Activated T-helper 1 cell treated with anti-CD3 and anti-CD28 coated beads, Interleukin-2, amount 50 U/mL, for 16 hours (primary cell): ENCODE results near the gene SHLD2.
"Not testable (repeated sequence)": the region's sequence is repeated elsewhere in the genome, so short reads cannot be mapped to it uniquely, and the experiment has no call there.

Experiments
- DNase-seq, 2 donors: peaks; one replicate each; pipeline ENCODE4 v3.0.0-alpha.2; 2020; ENCODE audit warnings: low read depth in 1 of 2, low spot score in 1 of 2

Gene SHLD2

GRCh38 chr10:87094373-87095235 lies at the start of gene SHLD2, which contains the start of gene GLUD1:
SHLD2 (plus strand) TSS chr10:87095206; CDS start chr10:87151355, 56,149 bp downstream.
GLUD1 (minus strand) TSS chr10:87094843; CDS start chr10:87094769, 74 bp downstream.
- peak; percentile 68 to 82 for DNase-seq

- no peak for DNase-seq
Observed at GRCh38 chr10:87045434-87045938, 49.5 kb upstream of the SHLD2 start.

GRCh38 chr10:87053111-87053510 lies 41.9 kb upstream of the SHLD2 start:
- no peak for DNase-seq

DNA sequence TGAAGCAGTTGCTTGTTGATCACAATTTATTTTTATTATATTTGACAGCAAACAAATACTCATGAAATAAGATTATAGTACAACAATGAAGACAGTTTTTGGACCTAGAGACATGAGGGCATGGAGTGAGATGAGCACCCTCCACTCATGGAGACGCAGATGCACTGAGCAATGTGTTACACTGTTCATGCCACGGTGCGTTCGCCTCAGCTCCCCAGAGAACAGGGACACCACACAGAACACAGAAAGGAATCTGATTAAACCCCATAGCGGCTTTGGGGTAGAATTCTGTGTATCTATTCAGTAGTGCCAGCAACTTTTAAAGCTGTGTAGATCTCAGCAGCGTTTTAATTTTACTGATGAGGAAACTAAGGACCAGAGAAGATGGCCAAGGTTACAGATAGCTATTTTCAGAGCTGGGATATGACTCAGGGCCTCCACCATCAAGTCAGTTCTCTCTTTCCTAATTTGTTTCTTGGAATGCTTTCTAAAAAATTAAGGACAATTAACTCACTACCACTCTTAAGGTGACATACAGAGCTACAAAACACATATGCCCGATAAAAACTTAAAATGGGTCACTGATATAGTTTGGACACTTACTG lies 41.3 kb upstream of the SHLD2 start:
- DNase-seq = no peak

- DNase-seq = no peak
Observed at GRCh38 chr10:87054373-87055295, 40.4 kb upstream of the SHLD2 start.

- DNase-seq = no peak
Observed at GRCh38 chr10:87058171-87058570, 36.8 kb upstream of the SHLD2 start.

- DNase-seq = no peak
Observed at GRCh38 chr10:87059401-87059800, 35.6 kb upstream of the SHLD2 start.

DNA sequence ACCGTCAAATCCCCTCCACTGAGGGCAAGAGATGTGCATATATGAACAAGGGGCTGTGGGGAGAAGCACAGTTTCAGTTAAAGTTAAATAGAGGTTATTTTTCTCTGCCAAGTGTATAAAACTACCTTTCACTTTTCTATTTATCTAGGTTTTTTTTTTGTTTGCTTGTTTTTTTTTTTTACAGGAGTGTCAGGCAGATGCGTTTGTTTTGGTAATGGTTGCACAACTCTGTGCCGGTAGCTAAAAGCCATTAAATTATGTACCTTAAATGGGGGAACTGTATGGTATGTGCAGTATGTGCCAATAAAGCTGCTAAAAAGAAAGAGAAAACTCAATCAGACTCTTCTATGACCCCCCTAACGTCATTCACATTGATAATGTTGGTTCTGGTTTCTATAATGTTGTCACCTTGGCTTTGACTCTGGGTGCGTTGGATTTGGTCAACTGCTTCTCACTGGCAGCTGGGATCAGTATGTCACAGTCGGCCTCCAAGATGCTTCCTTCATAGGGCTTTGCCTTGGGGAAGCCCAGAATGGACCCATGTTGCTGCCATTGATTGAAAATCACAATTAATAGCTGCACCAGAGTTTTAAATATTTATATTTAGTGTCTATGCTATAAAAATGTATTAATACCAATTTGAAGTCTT lies 34.6 kb upstream of the SHLD2 start:
- DNase-seq = no peak

- DNase-seq = no peak
Observed at GRCh38 chr10:87064651-87065050, 30.4 kb upstream of the SHLD2 start.

- DNase-seq = no peak
Observed at GRCh38 chr10:87066178-87066577, 28.8 kb upstream of the SHLD2 start.

- no peak for DNase-seq
Observed at GRCh38 chr10:87066865-87067264, 28.1 kb upstream of the SHLD2 start.

- no peak for DNase-seq
Observed at GRCh38 chr10:87068281-87068680, 26.7 kb upstream of the SHLD2 start.

DNA sequence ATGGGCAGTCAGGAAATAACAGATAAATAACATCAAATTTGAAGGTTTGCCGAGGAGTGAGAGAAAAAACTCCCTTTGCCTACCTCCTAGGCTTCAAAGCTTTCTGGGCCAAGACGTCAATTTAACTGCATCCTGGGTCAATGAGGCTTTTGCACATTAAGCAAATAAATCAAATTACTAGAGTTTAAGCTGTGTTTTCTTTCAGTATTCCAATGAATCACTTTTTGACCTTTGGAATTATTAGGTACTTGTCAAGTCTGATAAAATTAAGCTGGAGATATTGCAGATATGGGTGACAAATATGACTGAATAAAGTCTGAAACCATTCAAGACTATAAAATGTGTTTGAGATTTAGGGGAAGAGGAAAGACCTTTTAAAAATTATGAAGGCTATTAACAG lies 22.6 kb upstream of the SHLD2 start:
- DNase-seq = no peak

DNA sequence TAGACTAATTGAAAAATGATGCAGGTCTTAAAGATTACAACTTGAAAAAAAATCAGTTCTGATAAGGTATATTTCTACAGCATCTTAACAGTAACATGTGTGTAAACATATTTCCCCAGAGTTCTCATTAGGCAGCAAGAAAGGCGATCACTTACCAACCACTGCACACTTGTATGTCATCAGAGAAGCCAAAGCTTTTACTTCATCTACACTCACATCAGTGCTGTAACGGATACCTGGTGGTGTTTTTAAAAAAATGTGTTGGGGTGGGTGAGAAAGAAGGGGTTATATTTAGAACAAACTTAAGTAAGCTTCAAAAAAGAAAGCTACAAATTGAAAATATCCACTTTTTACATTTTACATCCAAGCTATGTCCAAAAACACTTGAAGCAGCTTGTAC lies 18.6 kb upstream of the SHLD2 start:
- not testable (repeated sequence) for DNase-seq

- DNase-seq = no peak
Observed at GRCh38 chr10:87079106-87079836, 15.7 kb upstream of the SHLD2 start.

GRCh38 chr10:87080621-87081020 lies 14.4 kb upstream of the SHLD2 start:
- not testable (repeated sequence) for DNase-seq

DNA sequence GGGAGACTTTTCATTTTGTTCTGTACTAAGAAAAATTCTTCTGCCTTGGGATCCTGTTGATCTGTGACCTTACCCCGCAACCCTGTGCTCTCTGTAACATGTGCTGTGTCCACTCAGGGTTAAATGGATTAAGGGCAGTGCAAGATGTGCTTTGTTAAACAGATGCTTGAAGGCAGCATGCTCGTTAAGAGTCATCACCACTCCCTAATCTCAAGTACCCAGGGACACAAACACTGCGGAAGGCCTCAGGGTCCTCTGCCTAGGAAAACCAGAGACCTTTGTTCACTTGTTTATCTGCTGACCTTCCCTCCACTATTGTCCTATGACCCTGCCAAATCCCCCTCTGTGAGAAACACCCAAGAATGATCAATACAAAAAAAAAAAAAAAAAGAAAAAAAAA lies 13.4 kb upstream of the SHLD2 start:
- not testable (repeated sequence) for DNase-seq

DNA sequence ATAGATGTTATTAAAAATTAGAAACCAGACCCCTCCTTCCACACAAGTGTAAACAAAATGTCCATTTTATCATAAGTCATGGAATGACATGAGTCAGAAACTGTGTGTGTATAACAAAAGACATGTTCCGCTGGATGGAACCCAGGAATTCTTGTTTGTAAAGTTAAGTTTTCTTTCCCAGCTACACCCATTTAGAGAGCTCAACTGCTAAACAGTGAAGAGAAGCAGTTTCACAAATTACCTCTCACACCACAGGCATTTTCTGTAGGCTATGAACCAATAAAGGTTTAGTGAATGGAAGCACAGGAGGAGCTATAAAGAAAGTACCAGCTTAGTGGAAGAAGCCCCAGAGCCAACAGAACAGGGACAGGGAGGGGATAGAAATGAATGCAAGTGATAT lies 12.8 kb upstream of the SHLD2 start:
- not testable (repeated sequence) for DNase-seq

- not testable (repeated sequence) for DNase-seq
Observed at GRCh38 chr10:87083576-87084290, 11.3 kb upstream of the SHLD2 start.
